Stomach smooth muscle (tissue), 2 donors: ENCODE measurements around the gene TOR4A.

ENCODE experiments used
- H3K27ac ChIP-seq: one replicate; pipeline ENCODE4 v1.7.0; 2013; ENCODE audit warnings: mild to moderate bottlenecking, low read length, inconsistent platforms
- H3K27me3 ChIP-seq, 2 donors: one replicate each; pipeline ENCODE4 v1.7.0; 2013; ENCODE audit warnings: low read length in 2 of 2; ENCODE audit not compliant: insufficient read depth in 2 of 2, control insufficient read depth in 1 of 2
- H3K36me3 ChIP-seq, 2 donors: one replicate each; pipeline ENCODE4 v1.7.0; 2013; ENCODE audit warnings: low read length in 2 of 2; ENCODE audit not compliant: control insufficient read depth in 2 of 2, insufficient read depth in 2 of 2
- H3K4me1 ChIP-seq: one replicate; pipeline ENCODE4 v1.7.0; 2013; ENCODE audit warnings: low read length; ENCODE audit not compliant: control insufficient read depth, insufficient read depth
- H3K4me3 ChIP-seq, 2 donors: one replicate each; pipeline ENCODE4 v1.7.0; 2013; ENCODE audit warnings: low read length in 2 of 2
- H3K9ac ChIP-seq, 2 donors: one replicate each; pipeline ENCODE4 v1.7.0; 2013; ENCODE audit warnings: low read length in 2 of 2, mild to moderate bottlenecking in 1 of 2
- H3K9me3 ChIP-seq, 2 donors: one replicate each; pipeline ENCODE4 v1.7.0; 2013; ENCODE audit warnings: low read length in 2 of 2; ENCODE audit not compliant: control insufficient read depth in 2 of 2
- donor health status: healthy.
- donor health status: Pancreatic carcinoma.

TOR4A gene

GRCh38 chr9:137267933-137268355, 9.6 kb upstream of the TOR4A start:
- Histone ChIP-seq H3K27ac (no peak overlapping the region), H3K4me1 (peaks cover 13% of the 10 kb centered on the region), H3K9ac (no peak overlapping the region), H3K27me3 (no peaks in the 10 kb centered on the region), H3K36me3 (peaks cover 39 to 46% of the 10 kb centered on the region in 2 donors), H3K4me3 (no peak overlapping the region), H3K9me3 (no peaks in the 10 kb centered on the region)

- peaks cover 13% of the 10 kb centered on the region for H3K4me1 ChIP-seq
- no peaks in the 10 kb centered on the region for H3K9me3 ChIP-seq
- H3K27ac ChIP-seq = peak overlapping the region; percentile 24
- H3K9ac ChIP-seq = peak overlapping the region in 1 of 2 donors; percentile 36
- peaks cover 38 to 45% of the 10 kb centered on the region in 2 donors for H3K36me3 ChIP-seq
- no peaks in the 10 kb centered on the region for H3K27me3 ChIP-seq
- H3K4me3 ChIP-seq = peak overlapping the region in 1 of 2 donors; percentile 44
Observed at GRCh38 chr9:137268538-137269201, 8.9 kb upstream of the TOR4A start.

GRCh38 chr9:137269231-137269772, 8.2 kb upstream of the TOR4A start:
- Histone ChIP-seq H3K36me3 (peaks cover 32 to 38% of the 10 kb centered on the region in 2 donors), H3K27ac (peak overlapping the region; percentile 24), H3K9me3 (no peaks in the 10 kb centered on the region), H3K4me3 (peak overlapping the region in 1 of 2 donors; percentile 44), H3K27me3 (peaks cover 0 to 6% of the 10 kb centered on the region in 2 donors), H3K9ac (no peak overlapping the region), H3K4me1 (peaks cover 13% of the 10 kb centered on the region)

- Histone ChIP-seq H3K27me3 (peaks cover 3 to 10% of the 10 kb centered on the region in 2 donors), H3K9me3 (no peaks in the 10 kb centered on the region), H3K4me3 (no peak overlapping the region), H3K9ac (no peak overlapping the region), H3K27ac (no peak overlapping the region), H3K4me1 (peaks cover 16% of the 10 kb centered on the region), H3K36me3 (peaks cover 23 to 28% of the 10 kb centered on the region in 2 donors)
Observed at GRCh38 chr9:137270929-137271695, 6.4 kb upstream of the TOR4A start.

GRCh38 chr9:137271696-137272076, 5.8 kb upstream of the TOR4A start:
- peaks cover 22% of the 10 kb centered on the region for H3K4me1 ChIP-seq
- no peak overlapping the region for H3K4me3 ChIP-seq
- H3K36me3 ChIP-seq = peaks cover 19 to 27% of the 10 kb centered on the region in 2 donors

GRCh38 chr9:137272241-137273094, 5.1 kb upstream of the TOR4A start:
- H3K4me1 ChIP-seq = peaks cover 29% of the 10 kb centered on the region
- no peaks in the 10 kb centered on the region for H3K9me3 ChIP-seq
- H3K27ac ChIP-seq = no peak overlapping the region
- peaks cover 19 to 25% of the 10 kb centered on the region in 2 donors for H3K36me3 ChIP-seq
- no peak overlapping the region for H3K4me3 ChIP-seq
- H3K9ac ChIP-seq = no peak overlapping the region
- peaks cover 8 to 21% of the 10 kb centered on the region in 2 donors for H3K27me3 ChIP-seq

More at GRCh38 chr9:137271696-137272076, 5.8 kb upstream of the TOR4A start:
- Histone ChIP-seq H3K27ac (no peak overlapping the region), H3K9ac (no peak overlapping the region), H3K9me3 (no peaks in the 10 kb centered on the region), H3K27me3 (peaks cover 5 to 14% of the 10 kb centered on the region in 2 donors)

GRCh38 chr9:137273095-137273490, 4.4 kb upstream of the TOR4A start:
- Histone ChIP-seq H3K4me3 (no peak overlapping the region), H3K4me1 (peaks cover 32% of the 10 kb centered on the region), H3K27me3 (peaks cover 12 to 27% of the 10 kb centered on the region in 2 donors), H3K27ac (no peak overlapping the region), H3K9me3 (no peaks in the 10 kb centered on the region), H3K9ac (no peak overlapping the region), H3K36me3 (peaks cover 19 to 23% of the 10 kb centered on the region in 2 donors)

GRCh38 chr9:137273611-137274320, 3.8 kb upstream of the TOR4A start:
- Histone ChIP-seq H3K4me1 (peaks cover 27% of the 10 kb centered on the region), H3K9me3 (no peaks in the 10 kb centered on the region), H3K4me3 (no peak overlapping the region), H3K27ac (no peak overlapping the region), H3K36me3 (peaks cover 19 to 21% of the 10 kb centered on the region in 2 donors), H3K27me3 (peaks cover 12 to 33% of the 10 kb centered on the region in 2 donors), H3K9ac (no peak overlapping the region)

GRCh38 chr9:137275203-137275587, 2.3 kb upstream of the TOR4A start:
- H3K4me3 ChIP-seq = no peak overlapping the region
- no peaks in the 10 kb centered on the region for H3K9me3 ChIP-seq
- H3K4me1 ChIP-seq = peaks cover 19% of the 10 kb centered on the region
- H3K9ac ChIP-seq = no peak overlapping the region
- H3K27ac ChIP-seq = no peak overlapping the region
- H3K36me3 ChIP-seq = peaks cover 12 to 15% of the 10 kb centered on the region in 2 donors
- peaks cover 17 to 41% of the 10 kb centered on the region in 2 donors for H3K27me3 ChIP-seq
